GM19351 (cell line): ENCODE data around the gene SULT4A1.

Source experiments
- ATAC-seq: cut with Tn5 transposase; IDR thresholded peaks from one replicate; pipeline ENCODE4 v1.9.1; 2021; ENCODE audit warnings: mild to moderate bottlenecking, moderate library complexity; ENCODE audit not compliant: unreplicated experiment

SULT4A1 gene

GRCh38 chr22:43812149-43812842 lies 50.0 kb downstream of the SULT4A1 start, which contains the start of gene EFCAB6:
Gene EFCAB6 (minus strand): TSS chr22:43812305. CDS start chr22:43782318, 29,987 bp downstream.
- ATAC-seq = peak; percentile 93

- no peak for ATAC-seq
Observed at GRCh38 chr22:43811777-43812148, 50.5 kb downstream of the SULT4A1 start.

- no peak for ATAC-seq
Observed at GRCh38 chr22:43802897-43803495, 59.3 kb downstream of the SULT4A1 start.

- ATAC-seq = no peak
Observed at GRCh38 chr22:43800970-43801369, 61.3 kb downstream of the SULT4A1 start.

- ATAC-seq = peak; percentile 69
Observed at GRCh38 chr22:43798492-43798891, 63.8 kb downstream of the SULT4A1 start.

GRCh38 chr22:43796567-43796966 lies 65.7 kb downstream of the SULT4A1 start:
- ATAC-seq = no peak

GRCh38 chr22:43795320-43795719 lies 67.0 kb downstream of the SULT4A1 start:
- no peak for ATAC-seq

- ATAC-seq = no peak
Observed at GRCh38 chr22:43792905-43793304, 69.4 kb downstream of the SULT4A1 start.

GRCh38 chr22:43789452-43789851 lies 72.9 kb downstream of the SULT4A1 start:
- ATAC-seq = no peak

GRCh38 chr22:43783777-43784176 lies 78.5 kb downstream of the SULT4A1 start:
- ATAC-seq = no peak

- ATAC-seq = no peak
Observed at GRCh38 chr22:43782448-43782847, 79.9 kb downstream of the SULT4A1 start.

- ATAC-seq = no peak
Observed at GRCh38 chr22:43777286-43777685, 85.0 kb downstream of the SULT4A1 start.

- ATAC-seq = no peak
Observed at GRCh38 chr22:43776081-43776670, 86.1 kb downstream of the SULT4A1 start.
